ENCODE measurements around the gene ING1.

DNA sequence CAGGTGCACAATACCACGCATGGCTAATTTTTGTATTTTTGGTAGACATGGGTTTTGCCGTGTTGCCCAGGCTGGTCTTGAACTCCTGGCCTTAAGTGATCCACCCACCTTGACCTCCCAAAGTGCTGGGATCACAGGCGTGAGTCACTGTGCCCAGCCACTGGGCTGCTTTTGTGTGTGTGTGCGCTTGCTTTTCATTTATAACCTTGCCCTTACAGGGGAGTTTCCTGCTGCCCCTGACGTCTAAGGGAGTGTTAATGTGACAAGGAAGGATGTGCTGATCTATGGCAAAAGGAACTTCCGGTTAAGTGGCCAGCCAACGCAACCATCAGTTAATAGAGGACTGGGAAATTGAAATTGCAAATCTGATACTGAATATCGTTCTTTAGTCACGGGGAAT is 57.7 kb downstream of the ING1 start:
- TF ChIP-seq, protein P1, sequence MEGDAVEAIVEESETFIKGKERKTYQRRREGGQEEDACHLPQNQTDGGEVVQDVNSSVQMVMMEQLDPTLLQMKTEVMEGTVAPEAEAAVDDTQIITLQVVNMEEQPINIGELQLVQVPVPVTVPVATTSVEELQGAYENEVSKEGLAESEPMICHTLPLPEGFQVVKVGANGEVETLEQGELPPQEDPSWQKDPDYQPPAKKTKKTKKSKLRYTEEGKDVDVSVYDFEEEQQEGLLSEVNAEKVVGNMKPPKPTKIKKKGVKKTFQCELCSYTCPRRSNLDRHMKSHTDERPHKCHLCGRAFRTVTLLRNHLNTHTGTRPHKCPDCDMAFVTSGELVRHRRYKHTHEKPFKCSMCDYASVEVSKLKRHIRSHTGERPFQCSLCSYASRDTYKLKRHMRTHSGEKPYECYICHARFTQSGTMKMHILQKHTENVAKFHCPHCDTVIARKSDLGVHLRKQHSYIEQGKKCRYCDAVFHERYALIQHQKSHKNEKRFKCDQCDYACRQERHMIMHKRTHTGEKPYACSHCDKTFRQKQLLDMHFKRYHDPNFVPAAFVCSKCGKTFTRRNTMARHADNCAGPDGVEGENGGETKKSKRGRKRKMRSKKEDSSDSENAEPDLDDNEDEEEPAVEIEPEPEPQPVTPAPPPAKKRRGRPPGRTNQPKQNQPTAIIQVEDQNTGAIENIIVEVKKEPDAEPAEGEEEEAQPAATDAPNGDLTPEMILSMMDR (IDR thresholded peaks at IDR 0.05; ENCODE audit: low read depth, low read length) = no peak
- TF ChIP-seq POLR2A (IDR thresholded peaks at IDR 0.05; ENCODE audit: extremely low read depth, insufficient read length) = no peak
- no peak for TF ChIP-seq MYC (IDR thresholded peaks at IDR 0.05; ENCODE audit: low read depth, low read length)
- TF ChIP-seq, protein P2, sequence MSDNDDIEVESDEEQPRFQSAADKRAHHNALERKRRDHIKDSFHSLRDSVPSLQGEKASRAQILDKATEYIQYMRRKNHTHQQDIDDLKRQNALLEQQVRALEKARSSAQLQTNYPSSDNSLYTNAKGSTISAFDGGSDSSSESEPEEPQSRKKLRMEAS (IDR thresholded peaks at IDR 0.05; ENCODE audit: low read depth, low read length) = no peak

Measured in NB4 (cell line).